ENCODE data around the gene OR2A25.

DNA sequence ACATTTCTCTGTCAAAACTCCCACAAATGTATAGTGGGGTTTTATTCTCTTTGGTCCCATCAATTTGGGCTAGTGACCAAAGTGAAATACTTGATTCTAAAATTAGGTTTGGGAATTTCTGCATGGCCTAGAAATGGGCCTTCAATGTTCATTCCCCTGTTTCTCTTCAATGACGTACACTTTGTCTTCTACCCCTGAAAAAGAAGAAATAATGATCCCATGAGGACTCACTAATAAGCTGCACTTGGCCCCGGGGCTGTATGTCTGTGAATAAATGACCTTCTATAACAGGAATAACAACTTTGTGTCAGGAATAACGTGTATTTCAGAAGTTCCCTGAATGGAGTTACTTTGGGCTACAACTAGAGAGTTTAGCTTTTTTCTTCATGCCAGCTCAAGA is 49.3 kb upstream of the OR2A25 start:
- TF ChIP-seq POLR2A (IDR thresholded peaks at IDR 0.05), result no peak
- TF ChIP-seq CTCF (IDR thresholded peaks at IDR 0.05), result no peak
- no peak for TF ChIP-seq EP300 (IDR thresholded peaks at IDR 0.05)
